Ovary (tissue), 9 donors: Measurements from ENCODE around the gene HP. TPM values are rescaled to one million over a fixed set of nuclear protein-coding genes. Genes with fewer than 3 reads are reported as not detected.

ENCODE experiments used
- DNase-seq, 5 donors: peaks; one replicate each; pipeline ENCODE4 v3.0.0-alpha.2; 2019 to 2020
- H3K27ac ChIP-seq, 2 donors: fragments of 200-600 bp; one replicate each; pipeline versions ENCODE4 v1.5.1 to v1.8.0; 2019 to 2022
- H3K27me3 ChIP-seq: fragments of 200-600 bp; one replicate; pipeline ENCODE4 v1.8.0; 2022
- H3K36me3 ChIP-seq: fragments of 200-600 bp; sonication (generic); one replicate; pipeline ENCODE4 v1.5.1; 2019
- H3K4me1 ChIP-seq: one replicate; pipeline ENCODE4 v1.8.1; 2013; ENCODE audit warnings: mild to moderate bottlenecking, moderate library complexity; ENCODE audit not compliant: insufficient read depth
- H3K4me3 ChIP-seq: fragments of 200-600 bp; sonication (generic); one replicate; pipeline ENCODE4 v1.5.1; 2017
- H3K9me3 ChIP-seq, 2 donors: fragments of 200-600 bp in 1 of 2; sonication (generic) in 1 of 2; one replicate each; pipeline versions ENCODE4 v1.5.1 to v1.8.1; 2013 to 2019; ENCODE audit warnings: mild to moderate bottlenecking in 1 of 2, moderate library complexity in 1 of 2
- EP300 ChIP-seq: sonication (generic); formaldehyde crosslinking; IDR thresholded peaks from one replicate; pipeline ENCODE4 v1.6.1; 2017; ENCODE audit warnings: antibody characterized with exemption
- POLR2A ChIP-seq: fragments of 450-650 bp; IDR thresholded peaks from one replicate; pipeline ENCODE4 v1.6.1; 2017; ENCODE audit warnings: antibody characterized with exemption, mild to moderate bottlenecking, moderate library complexity
- WGBS, 3 donors: extraction: QIAGEN DNeasy Blood & Tissue Kit in 1 of 3; methylation state at CpG; one replicate each; pipeline versions ENCODE4 v1.1.5 to v1.1.7; 2013 to 2017; 5-methylcytosine and 5-hydroxymethylcytosine counted together
- intact Hi-C, 4 donors: fragments of 100-400 bp; cut with DNase I; formaldehyde crosslinking; loops; one replicate each; pipeline versions ENCODE4 v1.11.0 to v1.15.1; 2022 to 2023
- polyA plus RNA-seq, 2 donors: library from polyadenylated mRNA; stranded (reverse); fragments of 200-250 nt in 1 of 2; fragments of 350-450 nt in 1 of 2; fragmentation: Illumina TruSeq in 1 of 2; extraction: RNeasy Lipid Tissue Mini Kit (QIAGEN cat#74804) in 1 of 2; gene quantifications; one replicate each; pipeline ENCODE4 v1.2.3, GENCODE V29; 2013 to 2014
- total RNA-seq, 7 donors: library from RNA; depleted of rRNA in 2 of 7; stranded (reverse); fragments of >200 nt in 2 of 7; fragmentation: NEBNext Ultra II Directional in 3 of 7; extraction: Animal tissue kit (Norgen Biotek cat#: 25700) in 3 of 7; gene quantifications; one replicate each; pipeline versions ENCODE4 v1.1.0 to v1.2.4, GENCODE V29; 2016 to 2023
- TF ChIP-seq, protein P1 (sequence below), 3 donors: fragments of 450-650 bp in 2 of 3; fragments of 200-600 bp in 1 of 3; IDR thresholded peaks; one replicate each; pipeline versions ENCODE4 v1.5.1 to v1.8.0; 2016 to 2022; ENCODE audit warnings: antibody characterized with exemption in 3 of 3, mild to moderate bottlenecking in 1 of 3
- donor health status: DM: no; HTN: no; CAD: no; lungs with moderate emphysema.
- donor health status: DM: no; HTN: no; CAD: no.
- donor health status: Bipolar disorder and iron deficiency.
- donor health status: DM: yes; HTN: yes; CAD: no.
- donor health status: DM: no; HTN: no; CAD: no.
- donor health status: DM: yes; HTN: yes; CAD: no.

Gene HP
- total and polyA plus RNA-seq, 9 donors: 0.66 to 186 (median 23.9) TPM

DNA sequence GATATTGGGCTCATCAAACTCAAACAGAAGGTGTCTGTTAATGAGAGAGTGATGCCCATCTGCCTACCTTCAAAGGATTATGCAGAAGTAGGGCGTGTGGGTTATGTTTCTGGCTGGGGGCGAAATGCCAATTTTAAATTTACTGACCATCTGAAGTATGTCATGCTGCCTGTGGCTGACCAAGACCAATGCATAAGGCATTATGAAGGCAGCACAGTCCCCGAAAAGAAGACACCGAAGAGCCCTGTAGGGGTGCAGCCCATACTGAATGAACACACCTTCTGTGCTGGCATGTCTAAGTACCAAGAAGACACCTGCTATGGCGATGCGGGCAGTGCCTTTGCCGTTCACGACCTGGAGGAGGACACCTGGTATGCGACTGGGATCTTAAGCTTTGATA is 6.1 kb downstream of the HP start:
- DNase-seq: no peak
- Histone ChIP-seq H3K9me3 (no peaks in the 10 kb centered on the region), H3K4me1 (no peaks in the 10 kb centered on the region), H3K4me3 (no peak overlapping the region), H3K27ac (no peak overlapping the region), H3K36me3 (no peaks in the 10 kb centered on the region), H3K27me3 (no peaks in the 10 kb centered on the region)
- WGBS, 3 donors: 83 to 90% (median 89%) methylated on average over 9 of the region's 9 CpGs
- no peak for TF ChIP-seq POLR2A
- TF ChIP-seq EP300: no peak
- TF ChIP-seq, protein P1, sequence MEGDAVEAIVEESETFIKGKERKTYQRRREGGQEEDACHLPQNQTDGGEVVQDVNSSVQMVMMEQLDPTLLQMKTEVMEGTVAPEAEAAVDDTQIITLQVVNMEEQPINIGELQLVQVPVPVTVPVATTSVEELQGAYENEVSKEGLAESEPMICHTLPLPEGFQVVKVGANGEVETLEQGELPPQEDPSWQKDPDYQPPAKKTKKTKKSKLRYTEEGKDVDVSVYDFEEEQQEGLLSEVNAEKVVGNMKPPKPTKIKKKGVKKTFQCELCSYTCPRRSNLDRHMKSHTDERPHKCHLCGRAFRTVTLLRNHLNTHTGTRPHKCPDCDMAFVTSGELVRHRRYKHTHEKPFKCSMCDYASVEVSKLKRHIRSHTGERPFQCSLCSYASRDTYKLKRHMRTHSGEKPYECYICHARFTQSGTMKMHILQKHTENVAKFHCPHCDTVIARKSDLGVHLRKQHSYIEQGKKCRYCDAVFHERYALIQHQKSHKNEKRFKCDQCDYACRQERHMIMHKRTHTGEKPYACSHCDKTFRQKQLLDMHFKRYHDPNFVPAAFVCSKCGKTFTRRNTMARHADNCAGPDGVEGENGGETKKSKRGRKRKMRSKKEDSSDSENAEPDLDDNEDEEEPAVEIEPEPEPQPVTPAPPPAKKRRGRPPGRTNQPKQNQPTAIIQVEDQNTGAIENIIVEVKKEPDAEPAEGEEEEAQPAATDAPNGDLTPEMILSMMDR (IDR thresholded peaks at IDR 0.05): no peak
- intact Hi-C loops: no loop called here

DNA sequence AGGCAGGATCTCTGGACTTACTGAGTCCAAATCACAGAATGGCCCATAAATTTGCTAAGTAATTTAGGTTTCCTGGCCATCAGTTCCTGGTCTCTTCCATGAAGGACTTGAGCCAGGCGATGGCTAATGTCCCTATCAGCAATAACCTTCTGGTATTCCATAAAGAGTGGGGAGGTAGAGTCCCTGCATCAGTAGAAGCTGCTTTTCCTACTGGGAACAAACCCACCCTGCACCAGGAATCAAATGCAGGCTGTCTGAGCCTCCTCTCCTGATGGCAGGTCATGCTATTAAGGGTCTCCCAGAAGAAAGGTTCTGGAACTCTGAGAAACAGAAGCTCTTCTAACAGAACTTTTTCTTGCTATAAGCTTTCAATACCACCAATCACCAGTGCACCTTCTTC is 7.3 kb downstream of the HP start:
- TF ChIP-seq POLR2A (no peak), EP300 (no peak)
- TF ChIP-seq, protein P1 (IDR thresholded peaks at IDR 0.05): no peak
- DNase-seq: no peak
- no peaks in the 10 kb centered on the region for H3K27me3 ChIP-seq
- H3K4me1 ChIP-seq: no peaks in the 10 kb centered on the region
- H3K4me3 ChIP-seq: no peak overlapping the region
- no peaks in the 10 kb centered on the region for H3K36me3 ChIP-seq
- H3K27ac ChIP-seq: no peak overlapping the region
- intact Hi-C loops: no loop called here
- 96 to 100% (median 100%) methylated on average over 1 of the region's 1 CpG for WGBS, 3 donors
- no peaks in the 10 kb centered on the region for H3K9me3 ChIP-seq

DNA sequence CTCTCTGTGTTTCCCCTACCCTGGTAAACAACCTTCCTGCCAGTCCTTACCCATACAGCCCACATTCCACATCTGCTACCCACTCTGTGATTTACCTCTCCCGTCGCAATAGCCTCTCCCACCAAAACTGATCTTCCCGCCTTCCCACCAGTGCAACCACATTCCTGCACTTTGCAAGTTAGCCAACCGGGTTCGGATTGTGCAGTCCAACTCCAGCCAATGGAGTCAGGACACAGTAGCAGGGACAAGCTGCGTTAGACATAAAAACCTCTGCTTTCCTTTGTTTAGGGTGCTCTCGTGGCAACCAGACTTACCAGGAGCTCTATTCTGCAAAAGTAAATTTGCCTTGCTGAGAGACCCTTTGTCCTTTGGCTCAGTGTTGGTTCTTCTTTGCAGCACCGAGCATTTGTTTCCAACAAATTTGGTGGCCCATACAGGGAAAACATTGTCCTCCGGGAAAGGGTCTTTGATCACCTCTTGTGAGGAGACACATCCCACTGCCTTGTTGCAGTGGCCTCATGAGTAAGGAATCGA is 10.1 kb downstream of the HP start:
- Histone ChIP-seq H3K27ac (no peak overlapping the region), H3K4me1 (no peaks in the 10 kb centered on the region), H3K36me3 (no peaks in the 10 kb centered on the region), H3K4me3 (no peak overlapping the region), H3K9me3 (no peaks in the 10 kb centered on the region), H3K27me3 (no peaks in the 10 kb centered on the region)
- 82 to 88% (median 83%) methylated on average over 10 of the region's 10 CpGs for WGBS, 3 donors
- intact Hi-C loops: no loop called here
- TF ChIP-seq, protein P1 (IDR thresholded peaks at IDR 0.05): no peak
- TF ChIP-seq POLR2A: no peak
- TF ChIP-seq EP300: no peak
- no peak for DNase-seq

DNA sequence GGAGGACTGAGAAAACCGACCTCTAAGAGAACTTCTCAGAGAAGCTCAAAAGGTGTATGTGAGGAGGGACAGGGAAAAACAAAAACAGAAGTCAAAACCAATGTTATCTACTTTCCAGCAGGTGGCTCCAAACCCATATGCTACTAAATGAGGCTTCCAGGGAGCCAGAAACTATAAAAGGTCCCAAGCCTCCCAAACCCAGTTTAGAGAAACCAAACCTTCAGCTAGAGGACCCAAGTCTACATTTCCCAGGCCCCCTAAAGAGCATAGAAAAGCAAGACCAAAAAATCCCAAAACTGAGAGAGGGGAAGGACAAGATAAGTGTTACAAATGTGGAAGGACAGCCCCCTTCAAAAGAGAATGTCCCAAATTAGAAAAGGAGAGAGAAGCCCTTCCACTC is 12.4 kb downstream of the HP start:
- H3K27ac ChIP-seq: no peak overlapping the region
- WGBS, 3 donors: 0 to 2% (median 2%) methylated on average over 1 of the region's 1 CpG
- H3K9me3 ChIP-seq: no peaks in the 10 kb centered on the region
- H3K4me3 ChIP-seq: no peak overlapping the region
- H3K4me1 ChIP-seq: peaks cover 6% of the 10 kb centered on the region
- H3K27me3 ChIP-seq: no peaks in the 10 kb centered on the region
- TF ChIP-seq EP300: no peak
- TF ChIP-seq, protein P1 (IDR thresholded peaks at IDR 0.05): peak in 2 of 3 donors; percentile 44 to 57
- intact Hi-C loops: loop anchor here in 2 of 4 donors (2.0 to 5.0 kb wide), 2 partner anchors 32 to 36 kb away; no protein-coding TSS in a partner anchor
- DNase-seq: peak in 1 of 5 donors; percentile 35
- no peaks in the 10 kb centered on the region for H3K36me3 ChIP-seq
